Measurements from ENCODE around the gene PTTG1.

PTTG1 gene

DNA sequence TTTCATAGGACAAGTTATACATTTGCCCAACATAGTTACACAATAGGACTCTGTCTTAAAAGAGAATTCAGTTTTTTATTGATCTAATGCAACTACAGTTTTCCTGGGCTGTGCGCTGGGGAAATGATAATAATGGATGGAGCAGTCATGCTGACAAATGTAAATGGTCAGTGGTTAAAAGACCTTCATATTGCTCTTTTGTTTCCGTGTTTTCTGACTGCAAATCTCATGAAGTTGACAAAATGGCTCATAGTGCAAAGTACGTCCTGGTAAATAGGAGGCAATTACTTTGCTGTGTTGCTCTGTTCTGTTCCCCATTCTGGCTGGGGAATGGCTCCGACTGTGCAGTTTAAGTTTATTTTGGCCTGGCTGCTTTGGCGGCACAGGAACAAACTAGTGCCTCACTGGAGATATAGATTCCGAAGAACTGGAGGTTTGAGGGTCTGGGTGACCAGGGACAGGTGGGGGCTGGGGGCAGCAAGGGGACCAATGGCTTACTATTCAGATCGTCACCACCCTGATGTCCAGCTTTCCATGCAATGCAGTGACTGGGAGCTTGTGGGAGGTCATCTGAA is 54.3 kb downstream of the PTTG1 start:
- DNase-seq = no peak

DNA sequence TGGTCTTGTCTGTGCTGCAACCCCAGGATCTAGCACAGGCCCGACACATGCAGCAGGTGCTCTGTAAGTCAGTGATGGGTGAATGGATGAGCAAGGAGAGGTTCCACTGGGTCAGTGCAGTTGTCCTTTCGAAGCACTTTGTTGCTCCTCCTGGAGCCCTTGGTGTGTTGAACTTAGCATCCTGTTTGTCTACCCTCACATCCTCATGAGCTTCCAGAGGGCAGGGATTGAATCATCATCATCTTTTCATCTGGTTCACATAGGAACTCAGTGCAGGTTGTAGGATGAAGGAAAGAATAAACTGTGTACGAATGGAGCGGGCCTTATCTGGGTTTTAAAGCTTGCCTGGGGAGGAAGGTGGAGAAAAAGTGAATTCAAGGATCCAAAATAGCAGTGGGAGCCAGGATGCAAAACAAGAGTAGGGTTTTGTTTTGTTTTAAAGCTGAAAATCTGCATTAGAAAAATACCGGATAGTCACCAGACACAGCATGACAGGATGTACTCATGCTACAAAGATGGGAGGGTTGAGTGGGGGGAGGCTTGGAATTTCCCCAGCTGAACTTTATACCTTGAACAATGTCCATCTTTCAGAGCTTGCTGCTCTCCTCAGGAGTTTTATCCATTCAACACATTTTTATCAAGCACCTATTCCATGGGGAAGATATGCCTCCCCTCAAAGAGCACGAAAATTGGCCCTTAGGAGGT is 55.8 kb downstream of the PTTG1 start:
- DNase-seq = no peak

DNA sequence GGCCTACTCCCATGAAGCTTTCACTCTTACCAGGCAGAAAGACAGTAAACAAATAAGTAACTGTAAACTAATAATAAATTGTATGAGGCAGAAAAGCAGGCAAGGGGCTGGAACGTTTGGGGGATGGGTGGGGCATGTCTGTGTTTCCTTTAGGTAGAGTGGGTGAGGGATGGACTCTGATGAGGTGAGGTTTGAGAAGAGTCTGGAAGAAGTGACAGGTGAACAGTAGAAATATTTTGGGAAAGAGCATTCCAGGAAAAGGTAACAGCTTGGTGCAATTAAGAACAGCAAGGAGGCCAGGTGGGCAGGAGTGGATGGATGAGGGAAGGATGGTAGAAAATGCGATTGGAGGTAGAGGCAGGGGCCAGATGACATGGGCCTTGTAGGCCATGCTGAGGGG is 56.5 kb downstream of the PTTG1 start:
- DNase-seq = no peak
